NT2/D1 (cell line): ENCODE results near the gene ABCC12.

Experiments
- YY1 ChIP-seq: IDR thresholded peaks from 2 replicates; pipeline ENCODE4 v1.6.1; 2011; ENCODE audit not compliant: insufficient read length, insufficient read depth
- ZNF274 ChIP-seq: IDR thresholded peaks from 2 replicates; pipeline ENCODE4 v1.6.1; 2011; ENCODE audit warnings: mild to moderate bottlenecking, low read depth, low read length

DNA sequence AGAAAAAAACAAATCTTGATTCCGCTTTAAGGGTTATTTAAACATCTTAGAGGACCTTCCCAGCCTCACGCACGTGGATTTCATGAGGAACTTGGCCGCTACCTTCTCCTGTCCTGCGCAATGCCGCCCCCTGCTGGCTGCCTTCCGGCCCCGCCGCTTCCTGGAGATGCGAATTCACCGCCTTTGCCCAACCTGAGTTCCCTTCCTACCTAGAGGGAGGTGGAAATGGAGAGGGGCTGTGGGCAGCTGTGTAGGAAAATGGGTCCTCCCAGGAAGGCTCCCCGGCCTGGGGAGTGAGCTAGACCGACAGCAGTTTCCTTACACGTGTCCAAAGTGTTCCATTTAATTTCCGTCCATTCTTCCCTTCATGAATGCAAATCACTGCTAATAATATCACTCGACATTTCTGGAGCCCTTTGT is 1.0 kb upstream of the ABCC12 start:
- TF ChIP-seq ZNF274 (no peak), YY1 (no peak)
